SKM-1 (cell line): ENCODE data around the gene DBX1.
"Not testable (repeated sequence)": the region's sequence is repeated elsewhere in the genome, so short reads cannot be mapped to it uniquely, and the experiment has no call there.

Source experiments
- DNase-seq: peaks from one replicate; lab custom pipeline; 2025; ENCODE audit not compliant: unreplicated experiment; lab: John Stamatoyannopoulos, UW

Gene DBX1

GRCh38 chr11:20160425-20161229, at the start of gene DBX1:
Gene DBX1 (minus strand): TSS chr11:20160475. CDS start chr11:20160324, 151 bp downstream.
- no peak for DNase-seq

- no peak for DNase-seq
Measured at GRCh38 chr11:20208622-20209111, 48.4 kb upstream of the DBX1 start.

- no peak for DNase-seq
Measured at GRCh38 chr11:20207781-20208621, 47.7 kb upstream of the DBX1 start.

GRCh38 chr11:20205807-20206206, 45.5 kb upstream of the DBX1 start:
- DNase-seq: no peak

- DNase-seq: no peak
Measured at GRCh38 chr11:20204681-20205080, 44.4 kb upstream of the DBX1 start.

GRCh38 chr11:20203831-20204230, 43.6 kb upstream of the DBX1 start:
- no peak for DNase-seq

GRCh38 chr11:20201231-20201630, 41.0 kb upstream of the DBX1 start:
- DNase-seq: no peak

GRCh38 chr11:20200331-20200955, 40.2 kb upstream of the DBX1 start:
- not testable (repeated sequence) for DNase-seq

- no peak for DNase-seq
Measured at GRCh38 chr11:20197881-20198280, 37.6 kb upstream of the DBX1 start.

GRCh38 chr11:20194470-20194869, 34.2 kb upstream of the DBX1 start:
- DNase-seq: no peak

GRCh38 chr11:20193307-20193706, 33.0 kb upstream of the DBX1 start:
- no peak for DNase-seq

GRCh38 chr11:20192641-20193040, 32.4 kb upstream of the DBX1 start:
- no peak for DNase-seq

- no peak for DNase-seq
Measured at GRCh38 chr11:20192151-20192550, 31.9 kb upstream of the DBX1 start.

GRCh38 chr11:20178976-20179375, 18.7 kb upstream of the DBX1 start:
- DNase-seq: no peak

- DNase-seq: no peak
Measured at GRCh38 chr11:20177136-20177535, 16.9 kb upstream of the DBX1 start.

- no peak for DNase-seq
Measured at GRCh38 chr11:20172721-20173447, 12.6 kb upstream of the DBX1 start.

GRCh38 chr11:20163783-20164481, 3.7 kb upstream of the DBX1 start:
- no peak for DNase-seq

- no peak for DNase-seq
Measured at GRCh38 chr11:20162824-20163782, 2.8 kb upstream of the DBX1 start.
